Keratinocyte (primary cell): ENCODE measurements around the gene NUAK2.
A peak's percentile ranks its signal among the peaks of the same experiment; 100 is the strongest.

Experiments
- CTCF ChIP-seq, 3 experiments: IDR thresholded peaks in 1 of 3; conservative IDR thresholded peaks in 1 of 3; optimal IDR thresholded peaks in 1 of 3; 2 replicates in 2 of 3; 3 replicates in 1 of 3; pipeline versions ENCODE3 to v1.5.1; 2011; ENCODE audit warnings: low read length in 3 of 3, mild to moderate bottlenecking in 3 of 3, moderate library complexity in 2 of 3, control low read depth in 1 of 3, inconsistent platforms in 1 of 3; ENCODE audit not compliant: insufficient read depth in 2 of 3; ENCODE audit errors: extremely low read depth in 1 of 3
- EZH2 ChIP-seq: IDR thresholded peaks from one replicate; pipeline ENCODE4 v1.6.1; 2012; ENCODE audit warnings: inconsistent platforms, mild to moderate bottlenecking, low read length, moderate library complexity

- TF ChIP-seq CTCF (optimal IDR thresholded peaks at IDR 0.05 in 1 of 3, IDR thresholded peaks at IDR 0.05 in 1 of 3, conservative IDR thresholded peaks at IDR 0.05 in 1 of 3; ENCODE audit: extremely low read depth in 1 of 3, insufficient read depth in 2 of 3, low read length in 3 of 3): peak in 1 of 3 experiments; percentile 37
- no peak for TF ChIP-seq EZH2
Measured at GRCh38 chr1:205317311-205317917, 4.1 kb downstream of the NUAK2 start.
